ENCODE results near the gene CD3G.

The CD3G gene

DNA sequence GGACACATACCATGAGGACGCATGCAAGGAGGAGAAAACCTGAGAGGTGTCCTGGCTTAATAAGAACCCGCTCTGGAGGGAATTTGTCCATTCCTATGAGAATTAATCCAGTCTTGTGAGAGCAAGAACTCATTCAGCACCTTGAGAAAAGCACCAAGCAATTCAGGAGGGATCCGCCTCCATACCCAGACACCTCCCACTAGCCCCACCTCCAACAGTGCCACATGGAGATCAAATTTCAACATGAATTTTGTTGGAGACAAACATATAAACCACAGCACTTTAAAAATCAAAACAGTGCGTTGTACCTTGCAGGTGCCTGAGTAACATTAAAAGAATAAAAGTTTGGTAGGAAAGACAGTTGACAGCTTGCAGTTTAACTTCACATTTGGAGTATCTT is 26.6 kb downstream of the CD3G start:
- TF ChIP-seq POLR2A (IDR thresholded peaks at IDR 0.05; ENCODE audit: low read depth, low read length) = no peak
- TF ChIP-seq SPI1 (IDR thresholded peaks at IDR 0.05; ENCODE audit: low read depth, low read length) = no peak
- no peak for TF ChIP-seq TAF1 (IDR thresholded peaks at IDR 0.05; ENCODE audit: low read depth, low read length)
- TF ChIP-seq PAX5 (IDR thresholded peaks at IDR 0.05; ENCODE audit: insufficient read depth, low read length, severe bottlenecking) = no peak
- no peak for TF ChIP-seq POLR2AphosphoS5 (IDR thresholded peaks at IDR 0.05; ENCODE audit: low read depth, low read length)
- no peak for TF ChIP-seq POU2F2 (IDR thresholded peaks at IDR 0.05; ENCODE audit: low read depth, low read length)
- DNase-seq (ENCODE audit: insufficient read length, low spot score) (no peak), FAIRE-seq (no peak)

DNA sequence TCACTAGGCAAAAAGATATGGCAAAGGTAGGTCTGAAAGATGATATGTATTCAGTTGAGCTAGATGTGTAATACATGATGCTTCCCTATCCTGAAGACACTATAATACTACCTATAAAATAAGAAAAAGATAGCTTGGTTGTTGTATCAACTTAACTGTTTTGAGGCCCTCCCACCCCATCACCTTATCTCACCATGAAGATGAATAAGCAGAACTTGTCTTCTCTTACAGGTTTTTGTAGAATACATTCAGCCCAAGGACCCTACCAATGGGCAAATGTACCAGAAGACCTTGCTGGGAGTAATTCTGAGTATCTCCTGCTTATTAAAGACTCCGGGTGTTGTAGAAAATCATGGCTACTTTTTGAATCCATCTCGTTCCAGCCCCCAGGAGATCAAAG is 29.1 kb downstream of the CD3G start:
- FAIRE-seq (no peak), DNase-seq (ENCODE audit: insufficient read length, low spot score) (no peak)
- TF ChIP-seq POLR2A (IDR thresholded peaks at IDR 0.05; ENCODE audit: low read depth, low read length) (no peak), SPI1 (IDR thresholded peaks at IDR 0.05; ENCODE audit: low read depth, low read length) (no peak), POU2F2 (IDR thresholded peaks at IDR 0.05; ENCODE audit: low read depth, low read length) (no peak), PAX5 (IDR thresholded peaks at IDR 0.05; ENCODE audit: insufficient read depth, low read length, severe bottlenecking) (no peak), POLR2AphosphoS5 (IDR thresholded peaks at IDR 0.05; ENCODE audit: low read depth, low read length) (no peak), TAF1 (IDR thresholded peaks at IDR 0.05; ENCODE audit: low read depth, low read length) (no peak)

DNA sequence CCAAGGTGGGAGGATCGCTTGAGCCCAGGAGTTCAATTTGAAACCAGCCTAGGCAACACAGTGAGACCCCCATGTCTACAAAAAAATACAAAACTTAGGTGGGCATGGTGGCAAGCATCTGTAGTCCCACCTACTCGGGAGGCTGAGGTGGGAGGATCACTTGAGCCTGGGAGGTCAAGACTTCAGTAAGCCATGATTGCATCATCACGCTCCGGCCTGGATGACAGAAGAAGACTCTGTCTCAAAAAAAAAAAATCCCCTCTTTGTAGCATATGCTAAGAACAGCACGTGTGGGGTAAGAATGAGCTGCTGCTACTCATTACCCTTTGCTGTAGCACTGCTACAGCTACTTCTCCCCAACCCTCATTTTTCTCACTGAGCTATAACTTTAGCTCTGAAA is 29.7 kb downstream of the CD3G start:
- TF ChIP-seq POLR2A (IDR thresholded peaks at IDR 0.05; ENCODE audit: low read depth, low read length) (no peak), TAF1 (IDR thresholded peaks at IDR 0.05; ENCODE audit: low read depth, low read length) (no peak), POLR2AphosphoS5 (IDR thresholded peaks at IDR 0.05; ENCODE audit: low read depth, low read length) (no peak), SPI1 (IDR thresholded peaks at IDR 0.05; ENCODE audit: low read depth, low read length) (no peak)
- DNase-seq (ENCODE audit: insufficient read length, low spot score) (no peak), FAIRE-seq (no peak)

DNA sequence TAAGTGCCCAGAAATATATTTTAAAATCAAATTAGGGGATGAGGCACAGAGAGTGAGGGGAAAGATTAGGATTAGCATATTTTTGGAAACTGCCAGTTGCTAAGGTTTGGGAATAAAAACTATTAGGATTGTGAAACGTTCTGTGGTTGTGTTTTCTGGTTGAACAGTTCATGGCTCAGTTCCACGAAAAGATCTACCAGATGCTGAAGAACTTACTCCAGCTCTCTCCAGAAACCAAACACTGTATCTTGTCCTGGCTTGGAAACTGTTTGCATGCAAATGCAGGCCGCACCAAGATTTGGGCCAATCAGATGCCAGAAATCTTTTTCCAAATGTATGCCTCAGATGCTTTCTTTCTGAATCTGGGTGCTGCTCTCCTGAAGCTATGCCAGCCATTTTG is 30.6 kb downstream of the CD3G start:
- FAIRE-seq = no peak
- DNase-seq (ENCODE audit: insufficient read length, low spot score) = no peak
- TF ChIP-seq POU2F2 (IDR thresholded peaks at IDR 0.05; ENCODE audit: low read depth, low read length) = no peak
- no peak for TF ChIP-seq PAX5 (IDR thresholded peaks at IDR 0.05; ENCODE audit: insufficient read depth, low read length, severe bottlenecking)
- no peak for TF ChIP-seq POLR2A (IDR thresholded peaks at IDR 0.05; ENCODE audit: low read depth, low read length)
- TF ChIP-seq TAF1 (IDR thresholded peaks at IDR 0.05; ENCODE audit: low read depth, low read length) = no peak
- TF ChIP-seq POLR2AphosphoS5 (IDR thresholded peaks at IDR 0.05; ENCODE audit: low read depth, low read length) = no peak
- no peak for TF ChIP-seq SPI1 (IDR thresholded peaks at IDR 0.05; ENCODE audit: low read depth, low read length)

DNA sequence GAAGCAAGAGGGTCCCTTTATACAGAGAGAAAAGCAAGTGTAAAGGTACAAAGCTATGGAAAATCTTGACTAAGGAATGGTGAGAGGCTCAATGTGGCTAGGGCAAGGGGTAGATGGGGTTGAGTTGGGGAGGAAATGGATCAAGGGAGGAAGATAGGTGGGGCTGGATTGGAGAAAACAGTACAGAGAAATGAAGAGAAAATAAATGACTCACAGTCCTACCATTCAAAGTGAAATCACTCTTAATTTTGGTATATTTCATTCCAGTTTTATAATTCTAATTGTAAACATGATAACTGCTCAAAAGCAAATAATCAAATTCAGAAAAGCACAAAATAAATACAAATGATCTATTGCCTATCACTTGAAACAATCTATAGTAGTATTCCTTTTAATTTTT is 31.8 kb downstream of the CD3G start:
- DNase-seq (ENCODE audit: insufficient read length, low spot score) (no peak), FAIRE-seq (no peak)
- no peak for TF ChIP-seq SPI1 (IDR thresholded peaks at IDR 0.05; ENCODE audit: low read depth, low read length)
- TF ChIP-seq PAX5 (IDR thresholded peaks at IDR 0.05; ENCODE audit: insufficient read depth, low read length, severe bottlenecking) = no peak
- no peak for TF ChIP-seq POU2F2 (IDR thresholded peaks at IDR 0.05; ENCODE audit: low read depth, low read length)
- no peak for TF ChIP-seq POLR2A (IDR thresholded peaks at IDR 0.05; ENCODE audit: low read depth, low read length)
- TF ChIP-seq POLR2AphosphoS5 (IDR thresholded peaks at IDR 0.05; ENCODE audit: low read depth, low read length) = no peak
- TF ChIP-seq TAF1 (IDR thresholded peaks at IDR 0.05; ENCODE audit: low read depth, low read length) = no peak

DNA sequence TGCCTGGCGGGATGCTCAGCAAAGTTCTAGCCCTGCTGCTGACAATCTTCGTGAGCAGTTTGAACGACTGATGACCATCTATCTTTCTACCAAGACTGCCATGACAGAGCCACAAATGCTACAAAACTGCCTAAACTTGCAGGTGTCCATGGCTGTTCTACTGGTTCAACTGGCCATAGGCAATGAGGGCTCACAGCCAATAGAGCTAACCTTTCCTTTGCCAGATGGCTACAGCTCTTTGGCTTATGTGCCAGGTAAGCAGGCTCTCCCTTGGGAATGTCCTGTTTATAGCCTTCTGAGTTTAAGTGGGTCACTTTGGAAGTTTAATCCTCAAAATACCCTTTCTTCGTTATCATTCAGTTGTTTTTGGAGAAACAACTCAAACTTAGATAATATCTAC is 35.4 kb downstream of the CD3G start:
- FAIRE-seq (no peak), DNase-seq (ENCODE audit: insufficient read length, low spot score) (no peak)
- no peak for TF ChIP-seq PAX5 (IDR thresholded peaks at IDR 0.05; ENCODE audit: insufficient read depth, low read length, severe bottlenecking)
- TF ChIP-seq SPI1 (IDR thresholded peaks at IDR 0.05; ENCODE audit: low read depth, low read length) = no peak
- TF ChIP-seq POLR2AphosphoS5 (IDR thresholded peaks at IDR 0.05; ENCODE audit: low read depth, low read length) = no peak
- TF ChIP-seq TAF1 (IDR thresholded peaks at IDR 0.05; ENCODE audit: low read depth, low read length) = no peak
- TF ChIP-seq POLR2A (IDR thresholded peaks at IDR 0.05; ENCODE audit: low read depth, low read length) = no peak
- TF ChIP-seq POU2F2 (IDR thresholded peaks at IDR 0.05; ENCODE audit: low read depth, low read length) = no peak

DNA sequence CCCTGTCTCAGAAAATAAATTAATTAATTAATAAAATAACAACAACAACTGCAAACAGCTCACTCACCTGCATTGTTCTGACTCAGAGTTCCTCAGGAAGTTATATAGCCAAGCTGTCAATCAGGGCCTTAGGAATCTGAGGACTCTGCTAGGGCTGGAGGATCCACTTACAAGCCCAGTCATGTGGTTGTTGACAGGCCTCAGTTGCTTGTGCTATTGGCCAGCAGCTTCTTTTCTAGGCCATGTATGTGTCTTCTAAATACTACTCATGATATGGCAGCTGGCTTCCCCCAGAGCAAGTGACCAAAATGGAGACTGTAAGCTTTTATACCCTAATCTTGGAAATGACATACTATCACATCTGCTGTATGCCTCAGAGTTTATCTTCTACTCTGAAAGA is 36.4 kb downstream of the CD3G start:
- no peak for DNase-seq (ENCODE audit: insufficient read length, low spot score)

DNA sequence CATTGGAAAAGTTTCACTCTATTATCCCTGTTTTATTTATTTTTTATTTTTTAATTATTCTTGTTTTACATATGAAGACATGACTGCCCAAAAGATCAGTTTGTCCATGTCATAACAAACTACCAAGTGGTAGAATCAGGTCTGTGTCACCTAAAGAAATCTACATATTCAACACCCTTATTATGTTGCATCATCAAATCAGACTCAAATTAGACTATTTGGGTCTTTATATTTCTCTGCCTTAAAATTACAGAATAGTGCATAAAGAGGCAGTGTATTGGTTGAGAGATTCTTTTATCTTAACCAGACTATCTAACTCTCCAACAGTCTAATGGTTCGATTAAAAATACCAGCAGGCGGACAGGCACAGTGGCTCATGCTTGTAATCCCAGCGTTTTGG is 38.8 kb downstream of the CD3G start:
- no peak for DNase-seq (ENCODE audit: insufficient read length, low spot score)
- TF ChIP-seq POU2F2 (IDR thresholded peaks at IDR 0.05; ENCODE audit: low read depth, low read length) (no peak), TAF1 (IDR thresholded peaks at IDR 0.05; ENCODE audit: low read depth, low read length) (no peak), SPI1 (IDR thresholded peaks at IDR 0.05; ENCODE audit: low read depth, low read length) (no peak), PAX5 (IDR thresholded peaks at IDR 0.05; ENCODE audit: insufficient read depth, low read length, severe bottlenecking) (no peak), POLR2A (IDR thresholded peaks at IDR 0.05; ENCODE audit: low read depth, low read length) (no peak), POLR2AphosphoS5 (IDR thresholded peaks at IDR 0.05; ENCODE audit: low read depth, low read length) (no peak)
- no peak for FAIRE-seq

More for the DNA sequence above, 36.4 kb downstream of the CD3G start:
- FAIRE-seq = no peak
- TF ChIP-seq POLR2AphosphoS5 (IDR thresholded peaks at IDR 0.05; ENCODE audit: low read depth, low read length) (no peak), PAX5 (IDR thresholded peaks at IDR 0.05; ENCODE audit: insufficient read depth, low read length, severe bottlenecking) (no peak), POLR2A (IDR thresholded peaks at IDR 0.05; ENCODE audit: low read depth, low read length) (no peak), TAF1 (IDR thresholded peaks at IDR 0.05; ENCODE audit: low read depth, low read length) (no peak), SPI1 (IDR thresholded peaks at IDR 0.05; ENCODE audit: low read depth, low read length) (no peak), POU2F2 (IDR thresholded peaks at IDR 0.05; ENCODE audit: low read depth, low read length) (no peak)

DNA sequence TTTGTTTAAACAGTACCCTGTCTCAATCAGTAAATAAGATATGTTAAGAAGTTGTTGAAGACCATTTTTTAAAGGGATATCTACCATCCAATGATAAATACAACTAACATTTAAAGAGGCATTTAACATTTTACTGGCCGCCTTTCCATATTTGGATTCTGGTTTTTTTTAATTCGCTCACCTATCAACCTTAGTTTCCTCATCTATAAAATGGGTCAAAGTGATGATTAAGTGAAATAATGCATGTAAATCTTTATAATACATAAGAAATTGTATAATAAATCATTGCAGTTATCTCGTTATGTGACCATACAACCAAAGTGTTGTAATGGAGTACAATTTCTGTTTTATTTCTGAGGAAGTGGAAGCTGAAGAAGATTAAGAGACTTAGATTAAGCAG is 39.5 kb downstream of the CD3G start:
- TF ChIP-seq SPI1 (IDR thresholded peaks at IDR 0.05; ENCODE audit: low read depth, low read length) (no peak), PAX5 (IDR thresholded peaks at IDR 0.05; ENCODE audit: insufficient read depth, low read length, severe bottlenecking) (no peak), POLR2AphosphoS5 (IDR thresholded peaks at IDR 0.05; ENCODE audit: low read depth, low read length) (no peak), POLR2A (IDR thresholded peaks at IDR 0.05; ENCODE audit: low read depth, low read length) (no peak), POU2F2 (IDR thresholded peaks at IDR 0.05; ENCODE audit: low read depth, low read length) (no peak), TAF1 (IDR thresholded peaks at IDR 0.05; ENCODE audit: low read depth, low read length) (no peak)
- no peak for DNase-seq (ENCODE audit: insufficient read length, low spot score)
- no peak for FAIRE-seq

DNA sequence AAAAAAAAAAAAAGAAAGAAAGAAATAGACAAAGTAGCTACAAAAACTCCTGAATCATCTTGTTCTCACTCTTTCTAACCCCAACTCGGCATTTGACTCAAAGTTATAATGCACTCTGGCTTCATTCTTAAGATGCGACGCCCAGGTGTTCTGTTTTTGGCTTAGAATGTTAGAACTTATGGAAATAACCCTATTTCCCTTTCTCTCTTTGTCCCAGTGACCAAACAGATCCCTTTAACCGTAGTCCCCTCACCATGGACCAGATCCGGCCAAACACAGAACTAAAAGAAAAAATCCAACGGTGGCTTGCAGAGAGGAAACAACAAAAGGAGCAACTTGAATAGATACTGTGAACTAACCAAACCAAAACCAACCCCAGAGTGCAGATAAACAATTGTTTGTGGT is 52.0 kb downstream of the CD3G start:
- TF ChIP-seq PAX5 (IDR thresholded peaks at IDR 0.05; ENCODE audit: insufficient read depth, low read length, severe bottlenecking) = no peak
- TF ChIP-seq POU2F2 (IDR thresholded peaks at IDR 0.05; ENCODE audit: low read depth, low read length) = no peak
- no peak for TF ChIP-seq POLR2AphosphoS5 (IDR thresholded peaks at IDR 0.05; ENCODE audit: low read depth, low read length)
- TF ChIP-seq POLR2A (IDR thresholded peaks at IDR 0.05; ENCODE audit: low read depth, low read length) = no peak
- TF ChIP-seq TAF1 (IDR thresholded peaks at IDR 0.05; ENCODE audit: low read depth, low read length) = no peak
- no peak for TF ChIP-seq SPI1 (IDR thresholded peaks at IDR 0.05; ENCODE audit: low read depth, low read length)
- DNase-seq (ENCODE audit: insufficient read length, low spot score) (no peak), FAIRE-seq (no peak)
